GM12878 (cell line): Measurements from ENCODE around the gene CCNJL. TPM values are rescaled to one million over a fixed set of nuclear protein-coding genes. Genes with fewer than 3 reads are reported as not detected.
A peak's percentile ranks its signal among the peaks of the same experiment; 100 is the strongest.

Experiments used
- ATAC-seq: fragments of 200-7000 bp; cut with Tn5 transposase; 3 replicates; pipeline ENCODE4 v1.9.1; 2020; ENCODE audit warnings: mild to moderate bottlenecking, moderate library complexity
- BruUV-seq: library from RNA; stranded (reverse); fragments of 400-500 nt; replicated peaks from 2 replicates; lab custom pipeline; 2021; lab: Mats Ljungman, UMichigan
- CTCF ChIA-PET: fragments of 300-600 bp; sonication (Branson Sonifier 250); formaldehyde crosslinking; extraction: SDS; loops from one replicate; lab custom pipeline; 2021; ENCODE audit warnings: inconsistent platforms; lab: Yijun Ruan, JAX
- POLR2A ChIA-PET: fragments of 350-600 bp; formaldehyde crosslinking; extraction: SDS; loops from one replicate; lab custom pipeline; 2021; ENCODE audit warnings: inconsistent platforms; lab: Charles Lee
- RAD21 ChIA-PET: fragments of 300-600 bp; sonication (Branson Sonifier 250); formaldehyde crosslinking; loops from one replicate; lab custom pipeline; 2023; ENCODE audit warnings: antibody characterized with exemption; ENCODE audit not compliant: unreplicated experiment; lab: Charles Lee
- SMC1A ChIA-PET: fragments of 300-600 bp; sonication (Branson Sonifier 250); formaldehyde crosslinking; loops from one replicate; lab custom pipeline; 2023; ENCODE audit not compliant: unreplicated experiment, uncharacterized antibody; lab: Charles Lee
- DNase-seq: peaks from one replicate; pipeline ENCODE4 v3.0.0-alpha.2; 2011; ENCODE audit warnings: low read depth, low spot score
- FAIRE-seq: peaks from 3 replicates; lab custom pipeline; 2011; peaks lifted over from hg19 to GRCh38; lab: Jason Lieb, UNC
- H2AFZ ChIP-seq: 2 replicates; pipeline ENCODE4 v1.6.0; 2011; ENCODE audit warnings: low read depth, low read length, control low read depth; ENCODE audit not compliant: control insufficient read depth
- H3K27ac ChIP-seq: 2 replicates; pipeline ENCODE4 v1.5.1; 2011; ENCODE audit warnings: control low read depth; ENCODE audit not compliant: control insufficient read depth, insufficient read depth
- H3K27me3 ChIP-seq, 2 experiments: replicated peaks in 1 of 2; 2 replicates each; pipeline versions ENCODE4 v1.6.0 to v1.6.1; 2011; ENCODE audit warnings: low read length in 1 of 2; ENCODE audit not compliant: control insufficient read depth in 2 of 2, insufficient read depth in 2 of 2
- H3K36me3 ChIP-seq, 2 experiments: 2 replicates each; pipeline ENCODE4 v1.5.1; 2011; ENCODE audit warnings: low read length in 1 of 2; ENCODE audit not compliant: control insufficient read depth in 2 of 2, insufficient read depth in 2 of 2
- H3K4me1 ChIP-seq: 2 replicates; pipeline ENCODE4 v1.6.1; 2011; ENCODE audit warnings: mild to moderate bottlenecking, low read length, moderate library complexity, mixed read lengths; ENCODE audit not compliant: control insufficient read depth, insufficient read depth
- H3K4me2 ChIP-seq: 2 replicates; pipeline ENCODE4 v1.6.0; 2011; ENCODE audit warnings: control low read depth; ENCODE audit not compliant: control insufficient read depth, insufficient read depth
- H3K4me3 ChIP-seq: fragments of 200-600 bp; sonication (generic); 2 replicates; pipeline ENCODE4 v1.5.1; 2016
- H3K79me2 ChIP-seq: 2 replicates; pipeline ENCODE4 v1.6.0; 2011; ENCODE audit warnings: low read length; ENCODE audit not compliant: control insufficient read depth, insufficient read depth
- H3K9ac ChIP-seq: 2 replicates; pipeline ENCODE4 v1.8.0; 2011; ENCODE audit warnings: low read length, control low read depth, mixed read lengths; ENCODE audit not compliant: control insufficient read depth, insufficient read depth
- H3K9me3 ChIP-seq: replicated peaks from 3 replicates; pipeline ENCODE4 v1.5.1; 2011; ENCODE audit warnings: mild to moderate bottlenecking, low read length; ENCODE audit not compliant: control insufficient read depth, insufficient read depth
- H4K20me1 ChIP-seq: 2 replicates; pipeline ENCODE4 v1.6.0; 2011; ENCODE audit not compliant: control insufficient read depth, insufficient read depth
- EZH2 ChIP-seq: IDR thresholded peaks from 2 replicates; pipeline ENCODE4 v1.6.1; 2012; ENCODE audit warnings: low read depth, mild to moderate bottlenecking, control low read depth, inconsistent platforms, low read length, borderline replicate concordance; ENCODE audit not compliant: control insufficient read depth
- MTA3 ChIP-seq: IDR thresholded peaks from 2 replicates; pipeline ENCODE4 v1.6.1; 2012; ENCODE audit warnings: low read length, inconsistent platforms, borderline replicate concordance
- ZZZ3 ChIP-seq: IDR thresholded peaks from 2 replicates; pipeline ENCODE4 v1.6.1; 2011; ENCODE audit warnings: low read depth; ENCODE audit not compliant: control insufficient read depth, insufficient read length
- WGBS: methylation state at CpG from one replicate; pipeline ENCODE4 v1.1.6; 2016; ENCODE audit warnings: low lambda C conversion rate; ENCODE audit not compliant: insufficient replicate concordance, insufficient coverage; ENCODE audit errors: missing lambda C conversion rate; 5-methylcytosine and 5-hydroxymethylcytosine counted together
- in situ Hi-C: fragments of 300-500 bp; cut with MboI; formaldehyde crosslinking; loops from 9 replicates; pipeline ENCODE4 v1.14.3; 2018; ENCODE audit warnings: mixed read lengths
- intact Hi-C: fragments of 100-400 bp; cut with micrococcal nuclease; formaldehyde crosslinking; loops from one replicate; pipeline ENCODE4 v1.14.2; 2022; ENCODE audit not compliant: unreplicated experiment
- polyA plus RNA-seq, 11 experiments: library from polyadenylated mRNA; depleted of rRNA in 4 of 11; unstranded in 6 of 11; stranded (reverse) in 5 of 11; fragments of >200 nt; fragmentation: Nextera tagmentation in 4 of 11; fragmentation: Illumina TruSeq in 1 of 11; extraction: Ambion mirVana in 4 of 11; extraction: Trizol in 1 of 11; gene quantifications; 1 replicate in 1 of 11; 2 replicates in 10 of 11; pipeline versions ENCODE4 v1.2.1 to v1.2.3, GENCODE V29; 2011 to 2016; ENCODE audit warnings: inconsistent platforms in 2 of 11, missing spikeins in 2 of 11, low read depth in 1 of 11
- total RNA-seq, 4 experiments: library from RNA; depleted of rRNA in 3 of 4; stranded (reverse); fragments of >200 nt in 3 of 4; fragmentation: Illumina TruSeq in 1 of 4; extraction: Trizol in 1 of 4; gene quantifications; 2 replicates each; pipeline versions ENCODE4 v1.2.1 to v1.2.3, GENCODE V29; 2013 to 2021
- TF ChIP-seq, protein P1 (sequence below): fragments of 150-350 bp; IDR thresholded peaks from 2 replicates; pipeline ENCODE4 v1.6.1; 2016; ENCODE audit warnings: low read depth, low read length

Gene CCNJL
- total and polyA plus RNA-seq, 10 of the 15 experiments (the other 5 are each of a cell fraction or from before 2014, with no cell fraction given) = 0.09 to 0.20 (median 0.10) TPM; not detected in 7

DNA sequence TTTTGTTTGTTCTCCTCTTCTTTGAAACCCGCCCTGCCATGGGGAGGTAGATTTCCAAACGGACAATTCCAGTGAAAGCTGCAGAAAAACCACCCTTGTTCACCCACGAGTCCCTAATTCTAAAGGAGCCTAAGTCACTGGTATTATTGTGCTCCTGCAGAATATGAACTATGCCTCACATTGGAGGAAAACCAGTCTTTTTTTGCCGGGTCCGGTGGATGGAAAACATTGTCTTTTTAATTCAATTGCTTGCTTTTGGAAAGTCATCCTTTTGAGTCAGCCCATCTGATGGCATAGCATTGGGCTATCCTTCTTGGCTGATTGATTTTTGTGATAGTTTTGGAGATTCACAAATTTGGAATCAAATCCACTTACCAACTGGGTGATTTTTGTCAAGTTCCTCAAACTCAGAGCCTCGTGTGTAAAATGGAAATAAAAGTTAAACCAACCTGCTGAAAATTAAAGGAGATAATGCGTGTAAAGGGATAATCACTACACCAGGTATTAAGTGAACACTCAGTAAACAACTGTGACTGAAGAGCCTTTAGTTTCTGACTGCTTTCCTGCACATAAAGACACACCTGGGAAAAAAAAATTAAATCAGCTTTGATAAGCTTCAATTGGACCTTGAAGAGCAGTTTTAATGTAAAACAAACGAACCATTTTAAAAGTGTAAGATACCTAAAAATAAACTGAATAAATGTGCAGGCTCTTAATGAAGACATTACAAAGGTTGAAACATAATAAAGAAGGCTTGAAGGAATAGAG lies 780 bp upstream of the CCNJL start:
- ATAC-seq = no peak
- CTCF ChIA-PET = no interaction called here
- intact Hi-C loops = no loop called here

More for the DNA sequence above, 780 bp upstream of the CCNJL start:
- Histone ChIP-seq H2AFZ (peak overlapping the region; percentile 71), H3K27me3 (peaks cover 8 to 16% of the 10 kb centered on the region in 2 experiments), H3K4me2 (peak overlapping the region; percentile 89)
- TF ChIP-seq EZH2 = 0 out of 2 replicates have a peak, but pooled peaks have one; percentile 19
- no peak for TF ChIP-seq ZZZ3
- TF ChIP-seq, protein P1, sequence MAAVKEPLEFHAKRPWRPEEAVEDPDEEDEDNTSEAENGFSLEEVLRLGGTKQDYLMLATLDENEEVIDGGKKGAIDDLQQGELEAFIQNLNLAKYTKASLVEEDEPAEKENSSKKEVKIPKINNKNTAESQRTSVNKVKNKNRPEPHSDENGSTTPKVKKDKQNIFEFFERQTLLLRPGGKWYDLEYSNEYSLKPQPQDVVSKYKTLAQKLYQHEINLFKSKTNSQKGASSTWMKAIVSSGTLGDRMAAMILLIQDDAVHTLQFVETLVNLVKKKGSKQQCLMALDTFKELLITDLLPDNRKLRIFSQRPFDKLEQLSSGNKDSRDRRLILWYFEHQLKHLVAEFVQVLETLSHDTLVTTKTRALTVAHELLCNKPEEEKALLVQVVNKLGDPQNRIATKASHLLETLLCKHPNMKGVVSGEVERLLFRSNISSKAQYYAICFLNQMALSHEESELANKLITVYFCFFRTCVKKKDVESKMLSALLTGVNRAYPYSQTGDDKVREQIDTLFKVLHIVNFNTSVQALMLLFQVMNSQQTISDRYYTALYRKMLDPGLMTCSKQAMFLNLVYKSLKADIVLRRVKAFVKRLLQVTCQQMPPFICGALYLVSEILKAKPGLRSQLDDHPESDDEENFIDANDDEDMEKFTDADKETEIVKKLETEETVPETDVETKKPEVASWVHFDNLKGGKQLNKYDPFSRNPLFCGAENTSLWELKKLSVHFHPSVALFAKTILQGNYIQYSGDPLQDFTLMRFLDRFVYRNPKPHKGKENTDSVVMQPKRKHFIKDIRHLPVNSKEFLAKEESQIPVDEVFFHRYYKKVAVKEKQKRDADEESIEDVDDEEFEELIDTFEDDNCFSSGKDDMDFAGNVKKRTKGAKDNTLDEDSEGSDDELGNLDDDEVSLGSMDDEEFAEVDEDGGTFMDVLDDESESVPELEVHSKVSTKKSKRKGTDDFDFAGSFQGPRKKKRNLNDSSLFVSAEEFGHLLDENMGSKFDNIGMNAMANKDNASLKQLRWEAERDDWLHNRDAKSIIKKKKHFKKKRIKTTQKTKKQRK = no peak
- no peak for TF ChIP-seq MTA3
- TF ChIP-seq, all 136 proteins: peak for 1
- no peaks in the 10 kb centered on the region for H3K36me3 ChIP-seq
- no peak overlapping the region for H3K27ac ChIP-seq
- H3K9me3 ChIP-seq = no peaks in the 10 kb centered on the region; the same call in 2 of the 3 replicates
- H3K79me2 ChIP-seq = no peaks in the 10 kb centered on the region
- peak overlapping the region; percentile 61; the same call in 1 of the 2 replicates for H3K4me3 ChIP-seq
- SMC1A ChIA-PET = interaction anchor here (1.7 kb wide), 1 partner anchor 11 kb away, joined by 4 read pairs; no protein-coding TSS in a partner anchor
- WGBS = 27% methylated on average over 8 of the region's 8 CpGs
- H3K9ac ChIP-seq = no peak overlapping the region
- POLR2A ChIA-PET = no interaction called here
- in situ Hi-C loops = no loop called here
- RAD21 ChIA-PET = no interaction called here
- H4K20me1 ChIP-seq = no peaks in the 10 kb centered on the region
- FAIRE-seq (no peak), DNase-seq (no peak)
- no peaks in the 10 kb centered on the region for H3K4me1 ChIP-seq
- no TSS peak for BruUV-seq
